ENCODE results near the gene ADGRB2.

Gene ADGRB2

DNA sequence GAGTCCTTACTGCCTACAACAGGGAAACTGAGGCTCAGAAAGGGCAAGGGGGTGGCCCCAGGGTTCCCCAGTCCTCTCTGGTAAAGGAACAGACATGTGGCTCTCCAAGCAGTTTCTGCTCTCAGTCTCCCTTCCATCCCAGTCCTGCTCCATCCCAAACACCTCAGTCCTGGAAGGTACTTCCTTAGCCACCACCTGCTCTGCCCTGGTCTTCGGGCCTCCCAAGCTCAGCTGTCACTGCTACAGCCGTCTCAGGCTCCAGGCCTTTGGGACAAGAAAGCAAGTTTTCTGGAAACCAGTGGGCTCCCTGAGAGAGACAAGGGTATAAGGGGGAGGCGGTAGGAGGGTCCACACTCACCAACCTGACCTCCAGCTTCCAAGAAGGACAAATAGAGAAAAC lies 23.1 kb upstream of the ADGRB2 start:
- DNase-seq, result peak in 5 of 42 donors; percentile 3 to 34 (median 22)
- intact Hi-C loops (cut with DNase I), result loop anchor here (5.0 kb wide), 1 partner anchor 125 kb away; no protein-coding TSS in a partner anchor

- DNase-seq, result peak in 5 of 42 donors; percentile 2 to 29 (median 14)
- intact Hi-C loops (cut with DNase I), result loop anchor here (5.0 kb wide), 1 partner anchor 124 kb away; no protein-coding TSS in a partner anchor
These were observed 22.4 kb upstream of the ADGRB2 start for GRCh38 chr1:31786366-31787060.

DNA sequence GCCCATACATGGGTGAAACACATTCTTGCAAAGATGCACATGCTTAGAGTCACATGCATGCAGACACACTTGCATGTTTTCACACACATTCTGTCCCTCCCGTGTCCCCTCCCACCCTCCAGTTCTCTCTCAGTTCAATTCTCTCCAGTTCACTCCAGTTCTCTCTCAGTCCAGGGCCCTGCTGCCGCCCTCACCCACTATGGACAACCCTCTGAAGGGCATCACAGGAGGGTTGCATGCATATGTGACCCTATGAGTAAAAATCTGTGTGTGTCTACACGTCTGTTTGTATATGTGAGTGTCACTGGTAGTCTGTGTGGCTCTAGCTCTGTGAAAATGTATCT lies 21.8 kb upstream of the ADGRB2 start:
- intact Hi-C loops (cut with DNase I), result loop anchor here (5.0 kb wide), 1 partner anchor 124 kb away; no protein-coding TSS in a partner anchor
- peak in 3 of 42 donors; percentile 2 to 12 (median 3) for DNase-seq

GRCh38 chr1:31785020-31785946 lies 21.1 kb upstream of the ADGRB2 start:
- DNase-seq, result peak in 5 of 42 donors; percentile 3 to 35 (median 28)
- intact Hi-C loops (cut with DNase I), result loop anchor here (5.0 kb wide), 1 partner anchor 123 kb away; no protein-coding TSS in a partner anchor

GRCh38 chr1:31784356-31785019 lies 20.3 kb upstream of the ADGRB2 start:
- intact Hi-C loops (cut with DNase I), result loop anchor here (5.0 kb wide), 1 partner anchor 122 kb away; no protein-coding TSS in a partner anchor
- DNase-seq, result peak in 5 of 42 donors; percentile 1 to 35 (median 13)

DNA sequence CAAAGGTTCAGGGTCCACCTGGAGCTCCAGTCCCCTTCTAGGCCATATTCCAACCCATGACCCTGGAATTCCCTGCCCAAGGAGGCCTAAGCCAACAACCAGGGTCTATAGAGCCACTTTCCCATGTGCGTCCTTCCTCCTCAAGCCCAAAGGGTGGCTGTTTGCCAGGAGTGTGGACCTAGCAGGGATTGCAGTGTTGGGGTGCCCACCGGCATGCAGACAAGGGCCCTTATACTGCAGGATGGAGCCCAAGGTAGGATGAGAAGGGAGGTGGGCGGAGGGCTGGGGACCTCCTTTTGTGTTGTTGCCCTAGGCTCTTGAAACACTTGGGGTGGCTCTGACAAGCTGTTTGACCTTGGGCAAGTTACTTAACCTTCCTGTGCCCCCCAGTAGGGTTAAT lies 19.7 kb upstream of the ADGRB2 start:
- intact Hi-C loops (cut with DNase I), result no loop called here
- DNase-seq, result peak in 3 of 42 donors; percentile 3 to 31 (median 20)

DNA sequence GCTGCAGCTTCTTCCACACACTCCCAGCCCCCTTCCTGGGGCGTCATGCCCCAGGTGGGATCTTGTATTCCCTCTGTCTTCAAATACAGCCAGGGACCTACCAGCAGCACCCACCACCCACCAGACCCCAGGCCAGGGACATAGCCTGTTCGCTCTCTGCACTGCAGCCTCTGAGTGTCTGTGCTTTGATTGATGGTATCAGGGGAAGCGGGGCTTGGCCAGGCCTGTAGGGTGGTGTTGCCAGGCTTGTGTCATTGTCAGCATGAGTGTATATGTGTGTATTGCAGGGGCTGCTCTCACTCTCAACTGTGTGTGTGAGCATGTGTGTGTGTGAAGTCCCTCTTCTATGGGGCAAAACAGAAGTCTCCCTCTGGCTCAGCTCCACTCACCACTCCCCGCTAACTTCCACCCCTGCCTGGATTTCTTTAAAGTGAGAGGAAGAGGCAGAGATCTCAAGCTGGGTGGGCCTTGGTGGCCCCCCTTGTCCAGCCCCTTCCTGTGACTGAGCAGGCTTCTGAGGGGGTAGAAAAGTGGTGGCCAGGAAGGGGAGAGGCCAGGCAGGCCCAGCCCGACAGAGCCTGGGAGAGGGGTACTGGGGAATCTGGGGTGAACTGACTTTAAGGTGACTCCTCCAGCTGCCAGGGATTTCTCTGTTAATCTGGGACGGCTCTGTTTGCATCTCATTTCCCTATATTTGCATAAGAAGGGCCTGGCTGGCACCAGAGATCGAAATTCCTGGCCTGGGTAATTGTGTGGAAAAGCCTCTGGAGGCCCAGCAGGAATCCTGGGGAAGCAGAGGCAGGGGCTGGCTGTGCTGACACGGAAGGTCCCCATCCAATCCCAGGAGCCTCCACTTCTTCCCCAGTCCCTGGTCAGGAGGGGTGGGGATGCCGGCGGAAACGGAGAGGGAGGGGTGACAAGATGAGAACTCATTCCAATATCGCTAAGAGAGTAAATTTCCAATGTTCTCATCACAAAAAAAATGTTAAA lies 18.6 kb upstream of the ADGRB2 start:
- no peak for DNase-seq
- intact Hi-C loops (cut with DNase I), result no loop called here

DNA sequence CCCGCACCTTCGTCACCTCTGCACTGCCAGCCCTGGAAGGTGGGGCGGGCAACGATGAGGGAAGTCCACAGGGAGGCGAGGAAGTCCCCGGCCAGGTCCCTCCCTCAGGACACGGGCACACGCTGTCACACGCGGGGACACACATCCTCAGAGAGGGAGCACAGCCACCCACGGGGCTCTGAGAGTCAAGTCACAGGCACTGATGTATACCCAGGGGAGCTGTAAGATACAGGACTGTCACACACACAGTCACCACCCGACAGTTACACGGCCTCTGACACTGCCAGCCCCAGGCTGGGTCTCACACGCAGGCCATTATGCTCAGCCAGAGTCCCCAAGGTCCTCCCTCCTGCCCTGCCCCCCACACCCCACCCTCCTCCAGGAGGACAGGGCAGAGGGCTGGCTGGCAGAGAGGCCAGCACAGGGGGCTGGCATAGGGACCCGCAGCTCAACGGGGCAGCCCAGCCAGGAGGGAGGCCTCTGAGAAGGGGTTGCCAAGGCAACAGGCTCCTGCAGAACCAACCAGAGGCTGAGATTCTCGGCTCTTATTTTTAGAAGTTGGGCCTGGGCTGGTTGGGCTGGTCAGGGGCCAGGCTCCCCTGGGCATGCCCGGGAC lies 17.7 kb upstream of the ADGRB2 start:
- peak in 7 of 42 donors; percentile 38 to 64 (median 46) for DNase-seq
- intact Hi-C loops (cut with DNase I), result no loop called here

- intact Hi-C loops (cut with DNase I), result no loop called here
- DNase-seq, result peak in 2 of 42 donors; percentile 55 to 61
These were observed 17.1 kb upstream of the ADGRB2 start for GRCh38 chr1:31781138-31781755.

GRCh38 chr1:31780632-31781031 lies 16.5 kb upstream of the ADGRB2 start:
- no peak for DNase-seq
- intact Hi-C loops (cut with DNase I), result no loop called here

- intact Hi-C loops (cut with DNase I), result no loop called here
These were observed 15.5 kb upstream of the ADGRB2 start for GRCh38 chr1:31779687-31780086.

GRCh38 chr1:31778763-31779488 lies 14.8 kb upstream of the ADGRB2 start:
- intact Hi-C loops (cut with DNase I), result no loop called here
- peak in 2 of 42 donors; percentile 49 to 63 for DNase-seq

More at GRCh38 chr1:31779687-31780086, 15.5 kb upstream of the ADGRB2 start:
- DNase-seq, result no peak

DNA sequence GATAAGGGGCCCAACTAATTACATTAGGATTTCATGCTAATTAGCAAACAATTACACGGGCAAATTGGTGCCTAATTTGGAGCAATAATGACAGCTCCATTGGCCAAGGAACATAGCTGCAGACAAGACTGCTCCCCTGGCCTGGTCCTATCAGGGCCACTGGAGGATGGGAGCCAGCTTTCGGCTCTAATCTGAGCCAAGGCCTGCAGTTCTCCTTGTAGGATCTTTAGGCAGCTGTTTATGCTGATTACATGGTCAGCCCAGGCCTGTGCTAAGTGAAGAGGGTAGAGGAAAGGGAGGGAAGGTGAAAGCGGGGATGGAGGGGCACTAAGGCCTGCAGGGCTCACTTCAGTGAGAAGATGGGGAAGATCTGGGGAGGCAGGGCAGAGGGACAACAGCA lies 12.4 kb upstream of the ADGRB2 start:
- intact Hi-C loops (cut with DNase I), result no loop called here
- DNase-seq, result no peak

DNA sequence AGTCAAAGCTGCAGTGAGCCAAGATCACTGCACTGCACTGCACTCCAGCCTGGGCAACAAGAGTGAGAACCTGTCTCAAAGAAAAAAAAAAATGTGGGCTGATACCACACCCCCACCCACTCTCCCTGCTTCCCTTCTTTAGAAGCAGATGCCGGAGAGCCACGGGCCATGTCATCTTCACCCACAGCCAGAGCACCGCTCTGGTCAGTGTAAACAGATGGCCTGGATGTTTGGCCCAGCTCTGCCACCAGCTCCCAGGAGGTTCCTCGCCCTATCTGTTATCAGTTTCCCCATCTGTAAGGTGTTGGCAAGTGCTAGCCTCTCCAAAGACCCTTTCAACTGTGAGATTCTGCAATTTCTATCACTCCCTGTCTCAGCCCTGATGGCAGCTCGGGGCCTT lies 11.9 kb upstream of the ADGRB2 start:
- DNase-seq, result no peak

DNA sequence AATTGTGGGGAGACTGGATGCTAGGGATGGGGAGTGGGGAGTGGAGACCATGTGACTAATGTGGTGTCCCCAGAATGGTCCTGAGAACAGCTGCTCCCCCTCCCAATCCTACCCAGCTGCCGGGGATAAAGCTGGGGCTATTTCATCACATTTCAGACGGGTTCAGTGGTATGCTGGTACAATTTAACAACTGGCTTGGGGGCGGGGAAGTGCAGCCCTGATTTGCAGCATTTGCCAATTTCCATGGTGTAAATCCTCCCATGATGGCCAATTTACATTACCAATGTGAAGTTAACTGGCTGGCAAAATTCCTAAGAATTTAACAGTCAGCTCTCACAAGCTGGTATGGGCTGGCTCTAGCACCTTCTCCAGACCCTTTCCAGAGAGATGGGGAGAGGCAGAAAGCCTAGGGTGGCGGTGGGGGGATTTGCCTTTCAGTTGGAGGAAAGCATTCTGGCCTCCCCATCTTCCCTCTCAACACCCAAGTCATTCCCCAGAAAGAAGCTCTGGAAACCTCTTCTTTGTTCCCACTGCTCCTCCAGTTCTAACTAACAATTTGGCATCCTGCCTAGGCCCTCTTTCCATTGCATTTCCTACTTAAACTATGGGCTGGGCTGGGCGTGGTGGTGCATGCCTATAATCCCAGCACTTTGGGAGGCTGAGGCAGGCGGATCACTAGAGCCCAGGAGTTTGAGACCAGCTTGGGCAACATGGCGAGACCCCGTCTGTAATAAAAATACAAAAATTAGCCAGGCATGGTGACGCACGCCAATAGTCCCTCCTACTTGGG lies 11.3 kb upstream of the ADGRB2 start:
- no peak for DNase-seq
- intact Hi-C loops (cut with DNase I), result no loop called here

More for the DNA sequence above, 11.9 kb upstream of the ADGRB2 start:
- intact Hi-C loops (cut with DNase I), result no loop called here

- DNase-seq, result no peak
- intact Hi-C loops (cut with DNase I), result no loop called here
These were observed 10.4 kb upstream of the ADGRB2 start for GRCh38 chr1:31774495-31774894.

Data from head of caudate nucleus (tissue), 42 donors.